ENCODE data around the gene PRPS1. TPM values are rescaled to one million over a fixed set of nuclear protein-coding genes. Genes with fewer than 3 reads are reported as not detected.

The PRPS1 gene
- total and polyA plus RNA-seq, 9 of the 15 experiments (the other 6 are each of a cell fraction or from before 2014, with no cell fraction given), result 47.8 to 175 (median 79.6) TPM

DNA sequence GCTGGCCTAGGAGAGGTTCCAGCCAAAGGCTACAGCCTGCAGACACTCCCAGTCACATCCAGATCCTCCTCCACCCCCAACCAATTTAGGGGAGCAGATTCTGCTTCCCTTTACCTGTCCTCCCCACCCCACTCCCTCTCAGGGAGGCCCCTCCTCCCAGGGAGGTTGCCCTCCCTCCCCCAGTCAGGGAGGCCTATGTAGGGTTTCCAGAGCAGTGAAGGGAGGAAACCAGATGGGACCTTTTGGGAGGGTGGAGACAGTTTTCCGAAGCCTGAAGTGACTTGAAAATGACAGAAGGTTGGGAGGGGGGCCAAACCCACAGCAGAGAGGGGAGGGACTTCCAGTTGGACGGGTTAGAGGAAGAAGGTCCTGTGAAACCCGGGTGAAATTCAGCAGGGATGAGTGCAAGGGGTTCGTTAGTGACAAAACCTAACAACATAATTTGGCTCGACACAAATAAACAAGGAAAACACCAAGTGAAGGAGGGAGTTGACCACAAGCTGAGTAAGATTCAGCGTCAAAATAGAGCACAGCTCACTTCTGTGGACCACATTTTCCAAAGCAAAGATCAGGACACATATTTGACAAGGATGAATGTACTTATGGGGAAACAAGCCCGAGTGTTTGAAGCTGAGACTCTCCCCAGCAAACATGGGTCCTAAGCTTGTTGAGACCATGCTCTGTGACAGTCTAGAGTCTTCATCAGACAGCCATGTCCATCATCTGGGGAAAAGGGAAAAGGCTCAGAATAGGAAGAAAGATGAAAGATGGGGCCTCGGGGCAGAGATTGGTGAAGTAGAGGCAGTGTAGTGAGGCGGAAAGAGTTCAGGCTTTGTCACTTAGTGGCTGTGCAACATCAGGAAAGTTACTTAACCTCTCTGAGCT is 46.4 kb downstream of the PRPS1 start:
- Histone ChIP-seq H3K27ac (ENCODE audit: extremely low read depth, low read depth, low read length) (peak overlapping the region; percentile 59; the same call in 2 of the 3 replicates), H3K79me2 (ENCODE audit: control insufficient read depth, insufficient read depth, low read length) (peaks cover 19% of the 10 kb centered on the region), H3K9me3 (replicated peaks; ENCODE audit: control insufficient read depth, insufficient read depth, low read depth, low read length) (no peaks in the 10 kb centered on the region), H3K9ac (ENCODE audit: insufficient read depth in 1 of 2, low read depth in 2 of 2, low read length in 2 of 2) (peak overlapping the region; percentile 47 to 52; a peak in 3 of 4 replicates), H3K9me1 (ENCODE audit: control insufficient read depth, insufficient read depth, low read length) (no peaks in the 10 kb centered on the region), H3K36me3 (ENCODE audit: control insufficient read depth, insufficient read depth, low read length) (no peaks in the 10 kb centered on the region), H3K4me1 (replicated peaks in 1 of 2; ENCODE audit: control insufficient read depth in 2 of 2, insufficient read depth in 2 of 2, low read length in 2 of 2) (peaks cover 26 to 39% of the 10 kb centered on the region in 2 experiments; a peak in 4 of 5 replicates), H3K4me3 (peak overlapping the region; percentile 5; the same call in 1 of the 2 replicates), H4K20me1 (replicated peaks; ENCODE audit: control insufficient read depth, insufficient read depth, low read length) (no peaks in the 10 kb centered on the region), H3K4me2 (ENCODE audit: insufficient read depth, low read length) (peak overlapping the region; percentile 75), H3K27me3 (ENCODE audit: control insufficient read depth in 2 of 2, insufficient read depth in 2 of 2, low read length in 2 of 2) (no peaks in the 10 kb centered on the region), H2AFZ (ENCODE audit: low read depth, low read length) (0 out of 2 replicates have a peak overlapping the region, but pooled peaks have one; percentile 66)
- DNase-seq (ENCODE audit: extremely low read depth in 1 of 4, low spot score in 3 of 4) (peak; percentile 31 to 76 (median 35)), ATAC-seq (peak; percentile 58), FAIRE-seq (peak; percentile 85)
- ChIA-PET POLR2A (interaction anchor here (0.6 to 1.2 kb wide), 2 partner anchors 10 to 85 kb away, joined by 3 to 5 read pairs; no protein-coding TSS in a partner anchor), CTCF (ENCODE audit: low intra/inter-chr PET ratio) (interaction anchor here (2.3 kb wide), 1 partner anchor 44 kb away, joined by 21 read pairs; no protein-coding TSS in a partner anchor)
- 21% methylated on average over 7 of the region's 9 CpGs for WGBS (ENCODE audit: insufficient coverage, low coverage, missing lambda C conversion rate)
- intact Hi-C loops (cut with micrococcal nuclease), result loop anchor here (1.0 to 10.0 kb wide), 3 partner anchors 58 to 400 kb away; no protein-coding TSS in a partner anchor
- no TSS peak for BruUV-seq (replicated peaks)
- in situ Hi-C loops (cut with MboI), result loop anchor here (5.0 kb wide), 2 partner anchors 38 to 103 kb away; partner anchors contain the start of genes NCBP2L and TSC22D3
- TF ChIP-seq ETV1 (tag; conservative IDR thresholded peaks at IDR 0.05; ENCODE audit: low read depth) (no peak), ZNF75A (CRISPR knock-in tag; IDR thresholded peaks at IDR 0.05) (no peak), RBM17 (IDR thresholded peaks at IDR 0.05; ENCODE audit: borderline replicate concordance, low read depth, low read length) (no peak), ZNF431 (CRISPR knock-in tag; IDR thresholded peaks at IDR 0.05) (no peak), ZNF785 (CRISPR knock-in tag; IDR thresholded peaks at IDR 0.05) (no peak), SRSF9 (IDR thresholded peaks at IDR 0.05; ENCODE audit: borderline replicate concordance, low read depth, low read length) (no peak), SRF (CRISPR knock-in tag; IDR thresholded peaks at IDR 0.05) (peak in 1 of 2 experiments; percentile 71; a peak in 1 of 4 replicates), PRDM10 (IDR thresholded peaks at IDR 0.05; ENCODE audit: partially characterized antibody) (peak; percentile 29), BCOR (IDR thresholded peaks at IDR 0.05) (peak; percentile 97), PBX2 (CRISPR knock-in tag; IDR thresholded peaks at IDR 0.05; ENCODE audit: low read depth) (no peak), PBX2 (tag; conservative IDR thresholded peaks at IDR 0.05; ENCODE audit: low read depth) (no peak)
- TF ChIP-seq, protein P1, sequence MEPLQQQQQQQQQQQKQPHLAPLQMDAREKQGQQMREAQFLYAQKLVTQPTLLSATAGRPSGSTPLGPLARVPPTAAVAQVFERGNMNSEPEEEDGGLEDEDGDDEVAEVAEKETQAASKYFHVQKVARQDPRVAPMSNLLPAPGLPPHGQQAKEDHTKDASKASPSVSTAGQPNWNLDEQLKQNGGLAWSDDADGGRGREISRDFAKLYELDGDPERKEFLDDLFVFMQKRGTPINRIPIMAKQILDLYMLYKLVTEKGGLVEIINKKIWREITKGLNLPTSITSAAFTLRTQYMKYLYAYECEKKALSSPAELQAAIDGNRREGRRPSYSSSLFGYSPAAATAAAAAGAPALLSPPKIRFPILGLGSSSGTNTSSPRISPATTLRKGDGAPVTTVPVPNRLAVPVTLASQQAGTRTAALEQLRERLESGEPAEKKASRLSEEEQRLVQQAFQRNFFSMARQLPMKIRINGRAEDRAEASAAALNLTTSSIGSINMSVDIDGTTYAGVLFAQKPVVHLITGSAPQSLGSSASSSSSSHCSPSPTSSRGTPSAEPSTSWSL (CRISPR knock-in tag; IDR thresholded peaks at IDR 0.05; ENCODE audit: borderline replicate concordance), result no peak
